Endothelial cell of umbilical vein (primary cell): Measurements from ENCODE around the gene ANKRD45.

Source experiments
- CTCF ChIP-seq, 2 donors: IDR thresholded peaks; 1 replicate in 1 of 2; 2 replicates in 1 of 2; pipeline ENCODE4 v1.5.1; 2011; ENCODE audit warnings: low read length in 2 of 2, mild to moderate bottlenecking in 2 of 2, moderate library complexity in 2 of 2, control low read depth in 1 of 2, inconsistent platforms in 1 of 2, low read depth in 1 of 2; ENCODE audit not compliant: insufficient read depth in 1 of 2; ENCODE audit errors: extremely low read depth in 1 of 2
- EZH2 ChIP-seq: IDR thresholded peaks from 2 replicates; pipeline ENCODE4 v1.6.1; 2012; ENCODE audit warnings: borderline replicate concordance, low read depth, mild to moderate bottlenecking, moderate library complexity, low read length, inconsistent platforms; ENCODE audit not compliant: severe bottlenecking
- FOS ChIP-seq: IDR thresholded peaks from 2 replicates; pipeline ENCODE4 v1.6.1; 2011; ENCODE audit warnings: mild to moderate bottlenecking, low read length, moderate library complexity, borderline replicate concordance; ENCODE audit not compliant: insufficient read depth
- GATA2 ChIP-seq: IDR thresholded peaks from 2 replicates; pipeline ENCODE4 v1.7.0; 2011; ENCODE audit warnings: low read depth, mild to moderate bottlenecking, moderate library complexity, mixed read lengths, low read length; ENCODE audit not compliant: insufficient read length, insufficient read depth
- JUN ChIP-seq: IDR thresholded peaks from 2 replicates; pipeline ENCODE4 v1.6.1; 2011; ENCODE audit warnings: borderline replicate concordance, low read depth; ENCODE audit not compliant: insufficient read length, insufficient read depth
- MYC ChIP-seq: IDR thresholded peaks from one replicate; pipeline ENCODE4 v1.6.1; 2011; ENCODE audit warnings: mild to moderate bottlenecking, low read depth, low read length
- POLR2A ChIP-seq: IDR thresholded peaks from 2 replicates; pipeline ENCODE4 v1.6.1; 2012; ENCODE audit warnings: low read depth, mild to moderate bottlenecking, control low read depth, low read length
- POLR2AphosphoS5 ChIP-seq: IDR thresholded peaks from 2 replicates; pipeline ENCODE4 v1.6.1; 2012; ENCODE audit warnings: low read depth, mild to moderate bottlenecking, control low read depth, low read length, moderate library complexity; ENCODE audit not compliant: insufficient read depth
- TF ChIP-seq, protein P1 (sequence below): IDR thresholded peaks from 2 replicates; pipeline ENCODE4 v1.6.1; 2011; ENCODE audit not compliant: insufficient read depth, insufficient read length

GRCh38 chr1:173682184-173682583 lies 12.5 kb upstream of the ANKRD45 start:
- no peak for TF ChIP-seq CTCF (IDR thresholded peaks at IDR 0.05; ENCODE audit: extremely low read depth in 1 of 2, insufficient read depth in 1 of 2, low read depth in 1 of 2, low read length in 2 of 2)
- TF ChIP-seq MYC: no peak
- TF ChIP-seq, protein P1, sequence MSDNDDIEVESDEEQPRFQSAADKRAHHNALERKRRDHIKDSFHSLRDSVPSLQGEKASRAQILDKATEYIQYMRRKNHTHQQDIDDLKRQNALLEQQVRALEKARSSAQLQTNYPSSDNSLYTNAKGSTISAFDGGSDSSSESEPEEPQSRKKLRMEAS: no peak
- TF ChIP-seq EZH2: no peak
- TF ChIP-seq POLR2AphosphoS5: no peak
- TF ChIP-seq POLR2A: no peak
- no peak for TF ChIP-seq FOS
- no peak for TF ChIP-seq GATA2
- no peak for TF ChIP-seq JUN
